ENCODE results near the gene COG3.

DNA sequence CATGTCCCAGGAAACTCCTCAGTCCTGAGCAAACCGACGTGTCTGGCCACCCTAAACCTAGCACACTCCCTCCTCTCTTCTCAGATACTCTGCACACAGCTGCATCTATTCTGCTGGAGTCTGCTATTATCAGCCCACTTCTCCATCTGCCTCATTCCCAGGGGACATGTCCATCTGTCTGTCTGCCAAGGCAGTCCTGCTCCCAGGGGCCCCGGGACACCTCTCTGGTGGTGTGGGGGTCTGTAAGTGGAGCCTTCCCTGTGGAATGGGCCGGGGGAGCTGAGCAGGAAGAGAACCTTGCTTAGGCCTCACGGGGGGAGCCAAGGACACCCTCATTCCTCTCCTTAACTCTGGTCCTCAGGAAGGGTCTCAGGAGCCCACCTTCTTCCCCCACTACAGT lies 78.1 kb downstream of the COG3 start:
- TF ChIP-seq, protein P1, sequence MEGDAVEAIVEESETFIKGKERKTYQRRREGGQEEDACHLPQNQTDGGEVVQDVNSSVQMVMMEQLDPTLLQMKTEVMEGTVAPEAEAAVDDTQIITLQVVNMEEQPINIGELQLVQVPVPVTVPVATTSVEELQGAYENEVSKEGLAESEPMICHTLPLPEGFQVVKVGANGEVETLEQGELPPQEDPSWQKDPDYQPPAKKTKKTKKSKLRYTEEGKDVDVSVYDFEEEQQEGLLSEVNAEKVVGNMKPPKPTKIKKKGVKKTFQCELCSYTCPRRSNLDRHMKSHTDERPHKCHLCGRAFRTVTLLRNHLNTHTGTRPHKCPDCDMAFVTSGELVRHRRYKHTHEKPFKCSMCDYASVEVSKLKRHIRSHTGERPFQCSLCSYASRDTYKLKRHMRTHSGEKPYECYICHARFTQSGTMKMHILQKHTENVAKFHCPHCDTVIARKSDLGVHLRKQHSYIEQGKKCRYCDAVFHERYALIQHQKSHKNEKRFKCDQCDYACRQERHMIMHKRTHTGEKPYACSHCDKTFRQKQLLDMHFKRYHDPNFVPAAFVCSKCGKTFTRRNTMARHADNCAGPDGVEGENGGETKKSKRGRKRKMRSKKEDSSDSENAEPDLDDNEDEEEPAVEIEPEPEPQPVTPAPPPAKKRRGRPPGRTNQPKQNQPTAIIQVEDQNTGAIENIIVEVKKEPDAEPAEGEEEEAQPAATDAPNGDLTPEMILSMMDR (IDR thresholded peaks at IDR 0.05): no peak
- no peak for TF ChIP-seq POLR2A (IDR thresholded peaks at IDR 0.05)

All from heart left ventricle (tissue), 13 donors.